ENCODE results near the gene CEP72. TPM values are rescaled to one million over a fixed set of nuclear protein-coding genes. Genes with fewer than 3 reads are reported as not detected.

CEP72 gene
- total and polyA plus RNA-seq, 2 experiments from 2014 or later, result 3.2 to 4.2 TPM

GRCh38 chr5:584216-584615 is 27.9 kb upstream of the CEP72 start:
- no peak overlapping the region for H3K27ac ChIP-seq
- H3K79me2 ChIP-seq, result no peaks in the 10 kb centered on the region
- H3K4me1 ChIP-seq (ENCODE audit: insufficient read depth), result no peaks in the 10 kb centered on the region
- DNase-seq (ENCODE audit: low spot score), result no peak
- H3K36me3 ChIP-seq (replicated peaks; ENCODE audit: insufficient read depth, low read depth), result no peaks in the 10 kb centered on the region
- H4K20me1 ChIP-seq (ENCODE audit: insufficient read depth, poor library complexity, severe bottlenecking), result no peaks in the 10 kb centered on the region
- H3K4me2 ChIP-seq, result no peak overlapping the region
- WGBS (ENCODE audit: low lambda C conversion rate, missing lambda C conversion rate), result 80% methylated on average over 1 of the region's 2 CpGs
- TF ChIP-seq CTCF (IDR thresholded peaks at IDR 0.05; ENCODE audit: poor library complexity) (no peak), EZH2phosphoT487 (IDR thresholded peaks at IDR 0.05; ENCODE audit: low read depth, severe bottlenecking, unreplicated experiment) (no peak), EZH2 (IDR thresholded peaks at IDR 0.05; ENCODE audit: borderline replicate concordance) (no peak)
- no peak overlapping the region for H2AFZ ChIP-seq
- no peaks in the 10 kb centered on the region for H3K9me2 ChIP-seq (replicated peaks; ENCODE audit: insufficient read depth)
- no peaks in the 10 kb centered on the region for H3K9me3 ChIP-seq (ENCODE audit: low read depth)
- H3K27me3 ChIP-seq, result peaks cover 13% of the 10 kb centered on the region
- H3K4me3 ChIP-seq, result no peak overlapping the region

DNA sequence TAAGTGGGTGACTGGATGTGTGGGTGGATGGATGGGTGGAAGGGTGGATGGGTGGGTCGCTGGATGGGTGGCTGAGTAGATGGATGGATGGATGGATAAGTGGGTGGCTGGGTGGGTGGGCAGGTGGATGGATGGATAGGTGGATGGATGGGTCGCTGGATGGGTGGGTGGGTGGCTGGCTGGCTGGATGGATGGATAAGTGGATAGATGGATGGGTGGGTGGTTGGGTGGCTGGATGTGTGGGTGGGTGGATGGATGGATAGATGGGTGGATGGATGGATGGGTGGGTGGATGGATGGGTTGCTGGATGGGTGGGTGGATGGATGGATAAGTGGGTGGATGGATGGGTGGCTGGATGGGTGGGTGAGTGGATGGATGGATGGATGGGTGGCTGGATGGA is 27.3 kb upstream of the CEP72 start:
- no peak for DNase-seq (ENCODE audit: low spot score)
- H3K4me2 ChIP-seq, result no peak overlapping the region
- H3K27me3 ChIP-seq, result peaks cover 7% of the 10 kb centered on the region
- WGBS (ENCODE audit: low lambda C conversion rate, missing lambda C conversion rate), result no CpG with 5 or more reads among the region's 2 CpGs
- H3K79me2 ChIP-seq, result no peaks in the 10 kb centered on the region
- no peaks in the 10 kb centered on the region for H3K36me3 ChIP-seq (replicated peaks; ENCODE audit: insufficient read depth, low read depth)
- H2AFZ ChIP-seq, result no peak overlapping the region
- H3K9me3 ChIP-seq (ENCODE audit: low read depth), result no peaks in the 10 kb centered on the region
- no peak for TF ChIP-seq CTCF (IDR thresholded peaks at IDR 0.05; ENCODE audit: poor library complexity)
- no peak for TF ChIP-seq EZH2 (IDR thresholded peaks at IDR 0.05; ENCODE audit: borderline replicate concordance)
- no peak for TF ChIP-seq EZH2phosphoT487 (IDR thresholded peaks at IDR 0.05; ENCODE audit: low read depth, severe bottlenecking, unreplicated experiment)
- H3K4me1 ChIP-seq (ENCODE audit: insufficient read depth), result no peaks in the 10 kb centered on the region
- H4K20me1 ChIP-seq (ENCODE audit: insufficient read depth, poor library complexity, severe bottlenecking), result no peaks in the 10 kb centered on the region
- no peak overlapping the region for H3K4me3 ChIP-seq
- H3K9me2 ChIP-seq (replicated peaks; ENCODE audit: insufficient read depth), result no peaks in the 10 kb centered on the region
- H3K27ac ChIP-seq, result no peak overlapping the region

DNA sequence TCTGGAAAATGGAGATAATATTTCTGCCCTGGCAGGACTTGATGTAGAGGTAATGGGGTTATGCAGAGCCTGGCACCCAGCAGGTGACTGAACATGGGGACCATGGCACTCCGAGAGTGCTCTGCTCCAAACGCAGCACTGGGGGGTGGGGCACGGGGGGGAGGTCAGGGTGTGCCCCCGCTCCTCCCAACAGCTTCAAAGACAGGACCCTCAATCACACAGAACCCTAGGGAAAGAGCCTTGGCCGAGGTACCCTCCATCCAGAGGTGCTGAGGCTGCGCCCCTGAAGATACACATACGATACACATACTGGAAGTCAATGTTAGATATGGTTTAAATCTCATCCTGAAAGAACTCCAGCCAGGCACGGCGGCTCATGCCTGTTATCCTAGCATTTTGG is 26.6 kb upstream of the CEP72 start:
- Histone ChIP-seq H3K9me3 (ENCODE audit: low read depth) (no peaks in the 10 kb centered on the region), H3K79me2 (no peaks in the 10 kb centered on the region), H3K4me2 (no peak overlapping the region), H3K27ac (no peak overlapping the region), H3K9me2 (replicated peaks; ENCODE audit: insufficient read depth) (no peaks in the 10 kb centered on the region), H3K4me3 (no peak overlapping the region), H3K27me3 (no peaks in the 10 kb centered on the region), H4K20me1 (ENCODE audit: insufficient read depth, poor library complexity, severe bottlenecking) (no peaks in the 10 kb centered on the region), H2AFZ (no peak overlapping the region), H3K4me1 (ENCODE audit: insufficient read depth) (no peaks in the 10 kb centered on the region), H3K36me3 (replicated peaks; ENCODE audit: insufficient read depth, low read depth) (no peaks in the 10 kb centered on the region)
- WGBS (ENCODE audit: low lambda C conversion rate, missing lambda C conversion rate), result 84% methylated on average over 8 of the region's 9 CpGs
- no peak for DNase-seq (ENCODE audit: low spot score)
- TF ChIP-seq CTCF (IDR thresholded peaks at IDR 0.05; ENCODE audit: poor library complexity) (no peak), EZH2phosphoT487 (IDR thresholded peaks at IDR 0.05; ENCODE audit: low read depth, severe bottlenecking, unreplicated experiment) (no peak), EZH2 (IDR thresholded peaks at IDR 0.05; ENCODE audit: borderline replicate concordance) (no peak)

All from hepatocyte (in vitro differentiated cells).